Heart left ventricle (tissue), 13 donors: ENCODE results near the gene ESRRA.
"Not testable (repeated sequence)": the region's sequence is repeated elsewhere in the genome, so short reads cannot be mapped to it uniquely, and the experiment has no call there.

ENCODE experiments used
- POLR2A ChIP-seq, 2 donors: fragments of 450-650 bp; IDR thresholded peaks; one replicate each; pipeline ENCODE4 v1.6.1; 2017; ENCODE audit warnings: antibody characterized with exemption in 2 of 2, mild to moderate bottlenecking in 2 of 2, moderate library complexity in 2 of 2
- TF ChIP-seq, protein P1 (sequence below), 12 donors: fragments of 200-600 bp; sonication (generic) in 4 of 12; IDR thresholded peaks; one replicate each; pipeline versions ENCODE4 v1.5.0 to v1.8.0; 2018 to 2022; ENCODE audit warnings: antibody characterized with exemption in 12 of 12, mild to moderate bottlenecking in 5 of 12
- donor health status: ischemic (EF 13 %, LVEDD 7.1; RV severe dilation, severe dysfunction).
- donor health status: DM: no; HTN: yes; CAD: no.
- donor health status: DM: no; HTN: no; CAD: no.
- donor health status: ischemic (EF 25% LVEDD 6.9; RV normal size, moderate dysfunction).
- donor health status: ischemic (EF 25% LVEDD 5.7; RV mildly dilated, moderate dysfunction).
- donor health status: ischemic (EF 35%, LVEDD 5.7; RV mildly dilated, moderate dysfunction).
- donor health status: nonischemic (EF 11% LVEDD 7.7; RV severe dilation, severe dysfunction).
- donor health status: DM: yes; HTN: yes; CAD: no.
- donor health status: PGD.
- donor health status: ischemic (EF 29% LVEDD 5.4; RV normal size, mild dysfunction).
- donor health status: nonischemic (EF 23%, LVEDD 6.1; RV moderate dilation, normal function).

DNA sequence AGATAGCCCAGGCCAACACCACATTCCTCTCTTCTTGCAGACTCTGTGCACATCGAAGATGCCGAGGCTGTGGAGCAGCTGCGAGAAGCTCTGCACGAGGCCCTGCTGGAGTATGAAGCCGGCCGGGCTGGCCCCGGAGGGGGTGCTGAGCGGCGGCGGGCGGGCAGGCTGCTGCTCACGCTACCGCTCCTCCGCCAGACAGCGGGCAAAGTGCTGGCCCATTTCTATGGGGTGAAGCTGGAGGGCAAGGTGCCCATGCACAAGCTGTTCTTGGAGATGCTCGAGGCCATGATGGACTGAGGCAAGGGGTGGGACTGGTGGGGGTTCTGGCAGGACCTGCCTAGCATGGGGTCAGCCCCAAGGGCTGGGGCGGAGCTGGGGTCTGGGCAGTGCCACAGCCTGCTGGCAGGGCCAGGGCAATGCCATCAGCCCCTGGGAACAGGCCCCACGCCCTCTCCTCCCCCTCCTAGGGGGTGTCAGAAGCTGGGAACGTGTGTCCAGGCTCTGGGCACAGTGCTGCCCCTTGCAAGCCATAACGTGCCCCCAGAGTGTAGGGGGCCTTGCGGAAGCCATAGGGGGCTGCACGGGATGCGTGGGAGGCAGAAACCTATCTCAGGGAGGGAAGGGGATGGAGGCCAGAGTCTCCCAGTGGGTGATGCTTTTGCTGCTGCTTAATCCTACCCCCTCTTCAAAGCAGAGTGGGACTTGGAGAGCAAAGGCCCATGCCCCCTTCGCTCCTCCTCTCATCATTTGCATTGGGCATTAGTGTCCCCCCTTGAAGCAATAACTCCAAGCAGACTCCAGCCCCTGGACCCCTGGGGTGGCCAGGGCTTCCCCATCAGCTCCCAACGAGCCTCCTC lies 10.6 kb downstream of the ESRRA start:
- TF ChIP-seq, protein P1, sequence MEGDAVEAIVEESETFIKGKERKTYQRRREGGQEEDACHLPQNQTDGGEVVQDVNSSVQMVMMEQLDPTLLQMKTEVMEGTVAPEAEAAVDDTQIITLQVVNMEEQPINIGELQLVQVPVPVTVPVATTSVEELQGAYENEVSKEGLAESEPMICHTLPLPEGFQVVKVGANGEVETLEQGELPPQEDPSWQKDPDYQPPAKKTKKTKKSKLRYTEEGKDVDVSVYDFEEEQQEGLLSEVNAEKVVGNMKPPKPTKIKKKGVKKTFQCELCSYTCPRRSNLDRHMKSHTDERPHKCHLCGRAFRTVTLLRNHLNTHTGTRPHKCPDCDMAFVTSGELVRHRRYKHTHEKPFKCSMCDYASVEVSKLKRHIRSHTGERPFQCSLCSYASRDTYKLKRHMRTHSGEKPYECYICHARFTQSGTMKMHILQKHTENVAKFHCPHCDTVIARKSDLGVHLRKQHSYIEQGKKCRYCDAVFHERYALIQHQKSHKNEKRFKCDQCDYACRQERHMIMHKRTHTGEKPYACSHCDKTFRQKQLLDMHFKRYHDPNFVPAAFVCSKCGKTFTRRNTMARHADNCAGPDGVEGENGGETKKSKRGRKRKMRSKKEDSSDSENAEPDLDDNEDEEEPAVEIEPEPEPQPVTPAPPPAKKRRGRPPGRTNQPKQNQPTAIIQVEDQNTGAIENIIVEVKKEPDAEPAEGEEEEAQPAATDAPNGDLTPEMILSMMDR (IDR thresholded peaks at IDR 0.05), result not testable (repeated sequence)
- not testable (repeated sequence) for TF ChIP-seq POLR2A (IDR thresholded peaks at IDR 0.05)
